Germinal center (tissue), 1 donor: ENCODE data around the gene PTPN7.
"Not testable (repeated sequence)": the region's sequence is repeated elsewhere in the genome, so short reads cannot be mapped to it uniquely, and the experiment has no call there.

Source experiments
- DNase-seq: peaks from one replicate; pipeline ENCODE4 v3.0.0; 2012; ENCODE audit warnings: mixed read lengths, low spot score

PTPN7 gene

GRCh38 chr1:202152399-202152798, 8.0 kb downstream of the PTPN7 start:
- DNase-seq = no peak

GRCh38 chr1:202151045-202151444, 9.4 kb downstream of the PTPN7 start:
- no peak for DNase-seq

DNA sequence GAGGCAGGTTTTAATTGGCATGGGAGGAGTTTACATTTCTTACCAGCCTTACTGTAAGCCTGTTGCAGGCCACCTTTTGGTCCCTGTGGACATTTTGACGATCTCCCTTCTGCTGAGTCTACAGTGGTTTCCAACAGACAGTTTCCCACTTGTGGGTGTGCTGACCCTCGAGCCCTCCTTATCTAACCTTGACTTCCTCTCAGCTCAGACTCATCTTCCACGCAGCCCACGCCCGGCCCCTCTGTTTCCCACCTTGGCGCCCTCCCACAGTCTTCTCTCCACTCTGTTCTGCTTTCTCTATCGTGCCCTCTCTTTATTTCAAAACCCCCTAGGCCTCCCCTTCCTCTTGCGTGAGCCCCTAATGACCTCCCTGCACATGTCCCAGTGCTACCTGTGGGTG, 9.8 kb downstream of the PTPN7 start:
- no peak for DNase-seq

- no peak for DNase-seq
Measured at GRCh38 chr1:202150187-202150586, 10.2 kb downstream of the PTPN7 start.

DNA sequence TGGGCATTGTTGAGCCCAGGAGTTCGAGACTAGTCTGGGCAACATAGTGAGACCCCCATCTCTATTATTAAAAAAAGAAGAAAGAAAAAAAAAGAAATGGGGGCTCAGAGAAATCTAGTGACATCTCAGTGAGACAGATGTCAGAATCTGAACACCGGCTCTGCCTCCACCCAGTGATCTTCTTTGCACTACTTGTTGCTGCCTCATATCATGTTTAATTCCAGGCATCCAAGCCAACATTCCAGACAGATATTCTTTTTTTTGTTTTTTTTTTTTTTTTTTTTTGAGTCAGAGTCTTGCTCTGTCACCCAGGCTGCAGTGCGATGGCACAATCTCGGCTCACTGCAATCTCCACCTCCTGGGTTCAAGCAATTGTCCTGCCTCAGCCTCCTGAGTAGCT, 10.8 kb downstream of the PTPN7 start:
- DNase-seq = no peak

- DNase-seq = no peak
Measured at GRCh38 chr1:202148391-202148790, 12.0 kb downstream of the PTPN7 start.

DNA sequence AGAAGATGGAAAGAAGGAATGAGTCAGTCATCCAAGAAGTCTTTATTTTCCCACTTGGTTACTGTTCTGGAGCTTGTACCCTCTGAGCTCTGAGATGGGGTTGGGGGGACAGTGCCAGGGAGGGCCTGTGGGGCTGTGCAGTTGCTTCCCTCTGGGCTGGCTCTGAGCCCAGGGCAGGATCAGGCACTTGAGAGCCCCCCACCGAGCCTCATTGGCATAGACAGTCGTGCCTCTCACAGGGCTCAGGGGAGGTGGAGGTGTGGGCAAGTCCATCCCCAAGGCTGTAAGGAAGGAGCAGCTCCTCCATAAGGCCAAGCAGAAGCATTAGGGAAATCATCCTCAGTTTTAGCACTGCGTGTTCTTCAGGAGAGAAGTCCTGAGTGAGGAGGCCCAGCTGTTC, 13.4 kb downstream of the PTPN7 start:
- DNase-seq = no peak

DNA sequence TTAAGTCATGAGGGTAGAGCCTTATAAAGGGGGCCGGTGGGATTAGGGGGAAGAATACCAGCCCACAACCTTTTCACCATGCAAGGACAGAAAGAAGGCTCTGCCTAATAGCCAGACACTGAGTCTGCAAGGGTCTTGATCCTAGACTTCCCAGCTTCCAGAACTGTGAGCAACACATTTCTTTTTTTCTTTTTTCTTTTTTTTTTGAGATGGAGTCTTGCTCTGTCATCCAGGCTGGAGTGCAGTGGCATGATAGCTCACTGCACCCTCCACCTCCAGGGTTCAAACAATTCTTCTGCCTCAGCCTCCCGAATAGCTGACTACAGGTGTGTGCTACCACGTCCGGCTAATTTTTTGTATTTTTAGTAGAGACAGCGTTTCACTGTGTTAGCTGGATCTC, 14.1 kb downstream of the PTPN7 start:
- DNase-seq = no peak

DNA sequence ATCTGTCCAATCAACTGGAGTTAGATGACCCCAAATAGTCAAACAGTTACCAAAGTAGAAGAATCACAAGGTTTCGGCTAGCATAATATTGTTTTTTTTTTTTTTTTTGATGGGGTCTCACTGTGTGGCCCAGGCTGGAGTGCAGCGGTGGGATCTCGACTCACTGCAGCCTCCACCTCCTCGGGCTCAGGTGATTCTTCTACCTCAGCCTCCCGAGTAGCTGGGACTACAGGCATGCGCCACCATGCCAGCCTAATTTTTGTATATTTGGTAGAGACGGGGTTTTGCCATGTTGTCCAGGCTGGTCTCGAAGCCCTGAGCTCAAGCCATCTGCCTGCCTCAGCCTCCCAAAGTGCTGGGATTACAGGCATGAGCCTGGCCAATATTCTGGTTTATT, 14.7 kb downstream of the PTPN7 start:
- not testable (repeated sequence) for DNase-seq

DNA sequence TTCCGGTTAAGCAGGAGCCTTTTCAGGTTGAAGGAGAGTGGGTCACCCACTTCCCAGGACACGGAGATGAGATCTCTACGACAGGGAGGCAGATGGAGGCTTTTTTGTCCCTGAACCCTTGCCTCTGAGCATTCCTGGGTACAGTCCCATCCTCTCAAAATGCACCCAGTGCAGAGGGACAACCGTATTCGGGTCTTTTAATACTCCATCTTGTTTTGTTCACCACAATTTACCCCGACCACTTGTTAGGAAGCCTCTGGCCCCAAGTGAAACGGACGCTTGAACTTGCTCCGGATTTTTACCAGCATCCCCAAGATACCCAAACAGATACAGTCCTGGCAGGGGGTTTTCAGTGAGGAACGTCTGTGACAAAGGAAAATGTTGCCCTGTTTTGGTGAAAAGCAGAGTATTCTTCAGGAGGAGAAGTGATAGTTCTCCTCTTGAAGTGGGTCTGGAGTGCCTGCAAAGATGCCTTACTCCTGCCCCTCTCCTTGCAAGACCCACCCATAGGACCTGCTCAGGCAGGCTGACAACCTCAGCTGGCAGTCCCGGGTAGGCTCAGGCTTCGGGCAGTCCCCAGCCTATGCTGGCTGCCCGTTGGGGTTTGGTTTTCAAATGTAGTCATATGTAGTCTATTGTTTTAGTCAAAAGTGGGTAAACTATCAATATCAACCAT, 15.2 kb downstream of the PTPN7 start:
- peak; percentile 60 for DNase-seq

GRCh38 chr1:202144402-202145067, 15.9 kb downstream of the PTPN7 start, which contains the start of gene ARL8A:
Gene ARL8A (minus strand): TSS chr1:202144737. CDS start chr1:202144572, 165 bp downstream.
- peak; percentile 82 for DNase-seq

DNA sequence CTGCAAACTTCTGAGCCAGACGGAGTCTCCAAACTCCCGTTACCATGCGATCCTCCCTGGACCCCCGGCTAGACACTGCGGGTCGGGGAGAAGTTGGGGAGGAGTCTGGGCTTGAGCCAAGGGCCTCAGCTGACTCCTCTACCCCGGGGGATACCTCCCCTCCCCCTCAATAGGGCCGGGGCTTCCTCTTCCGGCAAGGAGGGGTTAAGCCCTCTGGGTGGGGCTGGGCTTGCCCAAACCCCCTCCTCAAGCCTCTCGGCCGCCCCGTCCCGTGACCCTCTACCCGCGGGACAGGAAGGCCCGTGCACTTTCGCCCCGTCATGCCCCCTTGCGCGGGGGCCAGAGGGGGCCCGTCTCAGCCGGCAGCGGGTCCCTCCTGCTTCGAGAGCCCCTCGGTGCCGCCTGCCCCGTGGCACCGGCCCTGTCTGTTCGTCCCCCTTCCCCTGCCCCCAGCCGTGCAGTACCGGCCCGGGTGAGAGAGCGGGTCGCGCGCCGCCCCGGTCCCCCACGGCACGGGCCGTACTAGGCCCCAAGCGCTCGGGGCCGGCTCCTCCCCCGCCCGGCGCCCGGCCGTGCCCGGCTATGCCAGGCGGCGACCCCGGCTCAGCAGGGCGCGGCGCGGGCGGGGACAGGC, 16.5 kb downstream of the PTPN7 start:
- peak; percentile 67 for DNase-seq

DNA sequence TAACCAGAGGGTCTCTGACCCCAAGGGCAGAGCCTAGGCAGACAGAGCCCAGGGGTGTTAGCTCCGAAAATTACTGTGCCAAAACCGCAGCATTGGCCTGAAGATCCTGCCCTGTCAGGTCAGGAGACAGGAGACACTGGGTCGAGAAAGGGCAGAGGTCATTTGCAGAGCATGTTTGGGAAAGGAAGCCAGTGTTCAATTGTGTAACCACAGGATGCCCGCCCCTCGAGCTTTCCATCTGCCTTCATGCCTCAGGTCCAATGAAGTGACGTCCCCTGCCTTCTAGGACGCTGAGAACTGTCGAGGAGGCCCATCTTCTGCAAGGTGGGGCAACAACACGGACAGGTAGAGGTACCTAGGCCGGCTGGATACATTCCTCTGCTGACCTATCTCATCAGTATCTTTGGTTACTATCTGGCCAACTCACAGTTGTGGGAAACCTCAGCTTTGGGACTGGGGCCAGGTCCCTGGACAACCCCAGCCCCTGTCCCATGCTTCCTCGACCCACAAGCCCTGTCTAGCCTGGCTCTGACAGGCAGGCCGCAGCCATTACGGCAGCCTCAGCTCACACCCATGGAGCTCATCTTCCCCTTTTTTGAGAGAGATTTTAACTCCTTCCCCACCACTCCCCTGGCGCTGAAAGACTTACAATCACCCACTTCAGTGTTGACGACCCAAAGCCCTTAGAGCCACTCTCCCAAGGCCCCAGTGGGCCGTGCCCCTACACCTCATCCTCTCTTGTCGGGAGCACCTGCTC, 17.2 kb downstream of the PTPN7 start:
- peak; percentile 76 for DNase-seq

DNA sequence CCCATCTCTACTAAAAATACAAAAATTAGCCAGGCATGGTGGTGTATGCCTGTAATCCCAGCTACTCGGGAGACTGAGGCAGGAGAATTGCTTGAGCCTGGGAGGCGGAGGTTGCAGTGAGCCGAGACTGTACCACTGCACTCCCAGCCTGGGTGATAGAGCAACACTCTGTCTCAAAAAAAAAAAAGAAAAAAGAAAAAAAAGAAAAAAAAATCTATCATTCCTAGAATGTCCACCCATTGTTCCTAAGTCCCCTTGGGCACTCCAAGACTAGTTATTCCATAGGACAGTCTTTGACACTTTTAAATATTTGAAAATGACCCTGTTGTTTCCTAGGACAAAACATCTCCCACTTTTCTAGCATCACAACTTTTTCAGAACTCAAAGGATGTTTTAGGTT, 18.9 kb downstream of the PTPN7 start:
- not testable (repeated sequence) for DNase-seq

- DNase-seq = no peak
Measured at GRCh38 chr1:202140833-202141232, 19.6 kb downstream of the PTPN7 start.

- peak; percentile 87 for DNase-seq
Measured at GRCh38 chr1:202135221-202135721, 25.1 kb downstream of the PTPN7 start.

DNA sequence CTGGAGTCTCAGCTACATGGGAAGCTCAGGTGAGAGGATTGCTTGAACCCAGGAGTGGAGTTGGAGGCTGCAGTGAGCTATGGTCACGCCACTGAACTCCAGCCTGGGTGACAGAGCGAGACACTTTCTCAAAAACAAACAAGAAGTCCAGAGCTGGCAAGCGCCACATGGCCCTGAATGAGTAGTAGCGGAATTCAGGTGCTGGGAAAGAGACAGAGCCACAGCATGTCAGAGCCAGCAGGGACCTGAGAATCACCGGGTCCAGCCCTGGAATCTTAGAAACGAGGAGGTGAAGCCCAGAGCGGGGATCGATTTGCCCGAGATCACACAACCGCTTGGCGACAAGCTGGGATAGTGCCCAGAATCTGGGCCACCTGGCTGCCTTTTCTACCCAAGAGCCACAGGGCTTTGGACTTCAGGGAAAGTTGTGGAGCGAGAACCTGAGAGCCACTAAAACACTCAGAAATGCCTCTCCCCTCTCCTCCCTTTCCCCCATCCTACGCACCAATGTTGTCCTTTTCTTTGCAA, 25.7 kb downstream of the PTPN7 start:
- no peak for DNase-seq

- no peak for DNase-seq
Measured at GRCh38 chr1:202133989-202134388, 26.4 kb downstream of the PTPN7 start.

DNA sequence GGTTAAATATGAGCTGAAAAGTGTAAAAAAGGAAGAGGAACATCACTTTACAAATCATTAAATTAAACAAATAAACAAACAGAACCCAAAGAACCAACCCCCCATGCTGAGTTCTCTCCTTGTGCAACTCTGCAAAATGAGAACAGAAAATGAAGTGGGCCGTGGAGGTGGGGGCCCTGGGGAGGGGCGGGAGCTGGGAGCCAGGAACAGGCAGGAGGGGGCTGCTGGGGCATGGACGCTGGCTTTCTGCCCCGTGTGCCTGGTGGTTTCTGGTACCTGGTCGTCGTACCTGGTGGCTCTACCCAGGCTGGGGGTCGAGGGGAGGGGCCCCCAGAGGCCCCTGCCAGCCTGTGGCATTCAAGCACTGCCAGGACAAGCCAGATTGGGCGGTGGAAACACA, 26.9 kb downstream of the PTPN7 start:
- no peak for DNase-seq

GRCh38 chr1:202133001-202133400, 27.4 kb downstream of the PTPN7 start:
- DNase-seq = no peak

DNA sequence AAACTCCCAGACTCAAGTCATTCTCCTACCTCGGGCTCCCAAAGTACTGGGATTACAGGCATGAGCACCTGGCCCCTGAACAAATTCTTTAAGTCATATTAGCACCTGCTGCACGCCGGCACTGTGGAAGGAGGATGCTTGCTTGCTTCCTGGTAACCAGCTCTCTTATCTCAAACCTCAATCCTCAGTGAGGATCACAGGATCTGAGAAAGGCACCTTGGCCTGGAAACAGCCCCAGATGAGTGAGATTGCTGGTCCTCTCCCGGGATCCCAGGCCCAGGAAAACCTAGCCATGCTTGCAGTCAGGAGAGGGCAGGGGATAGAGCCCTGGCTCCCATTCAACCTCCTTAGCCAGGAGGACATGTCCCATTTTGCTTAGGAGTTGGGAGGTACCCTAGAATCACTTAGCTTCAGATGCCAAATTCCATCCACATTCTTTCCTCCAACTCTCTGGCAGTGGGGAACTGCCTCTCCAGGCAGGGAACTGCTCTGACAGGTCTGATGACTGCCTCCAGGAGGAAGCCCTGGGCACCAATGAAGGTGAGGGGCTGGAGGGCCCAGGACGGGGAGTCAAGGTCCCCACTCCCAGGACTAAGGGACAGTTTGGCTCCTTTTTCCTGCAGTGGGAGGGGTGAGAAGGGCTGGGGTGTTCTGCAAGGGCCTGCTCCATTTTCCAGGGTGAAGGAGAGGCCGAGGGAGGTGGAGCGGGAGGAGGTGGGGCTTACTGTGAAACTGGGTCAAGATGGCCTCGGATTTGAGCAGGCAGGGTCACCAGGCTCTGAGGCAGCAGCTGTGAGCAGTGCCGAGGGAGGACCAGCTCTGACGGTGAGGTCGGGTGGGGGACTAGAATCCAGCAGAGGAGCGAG, 28.2 kb downstream of the PTPN7 start:
- DNase-seq = no peak
